Measurements from ENCODE around the gene INPP1.
"Not testable (repeated sequence)": the region's sequence is repeated elsewhere in the genome, so short reads cannot be mapped to it uniquely, and the experiment has no call there.

Gene INPP1

GRCh38 chr2:190355968-190356644 lies 12.7 kb downstream of the INPP1 start:
- TF ChIP-seq CSDC2 (CRISPR knock-in tag; IDR thresholded peaks at IDR 0.05) (no peak), RARB (CRISPR knock-in tag; IDR thresholded peaks at IDR 0.05) (no peak)
- ATAC-seq = no peak

GRCh38 chr2:190357600-190357999 lies 14.2 kb downstream of the INPP1 start:
- TF ChIP-seq OSR1 (CRISPR knock-in tag; IDR thresholded peaks at IDR 0.05) = no peak
- TF ChIP-seq ZFP30 (CRISPR knock-in tag; IDR thresholded peaks at IDR 0.05) = no peak
- no peak for TF ChIP-seq ESRRG (CRISPR knock-in tag; IDR thresholded peaks at IDR 0.05)
- no peak for TF ChIP-seq BACH2 (CRISPR knock-in tag; IDR thresholded peaks at IDR 0.05; ENCODE audit: borderline replicate concordance)
- no peak for TF ChIP-seq CREB5 (CRISPR knock-in tag; IDR thresholded peaks at IDR 0.05; ENCODE audit: low read depth)
- no peak for TF ChIP-seq ZNF565 (CRISPR knock-in tag; conservative IDR thresholded peaks at IDR 0.05; ENCODE audit: low read depth)
- TF ChIP-seq SNAI2 (CRISPR knock-in tag; IDR thresholded peaks at IDR 0.05) = no peak
- TF ChIP-seq ZNF70 (CRISPR knock-in tag; IDR thresholded peaks at IDR 0.05) = no peak
- TF ChIP-seq POU6F1 (CRISPR knock-in tag; IDR thresholded peaks at IDR 0.05; ENCODE audit: borderline replicate concordance, low read depth) = no peak
- TF ChIP-seq TCF4 (CRISPR knock-in tag; IDR thresholded peaks at IDR 0.05; ENCODE audit: borderline replicate concordance) = no peak
- TF ChIP-seq CSDC2 (CRISPR knock-in tag; IDR thresholded peaks at IDR 0.05) = no peak
- no peak for TF ChIP-seq ARNTL (CRISPR knock-in tag; IDR thresholded peaks at IDR 0.05; ENCODE audit: borderline replicate concordance, low read depth)
- TF ChIP-seq PPARA (CRISPR knock-in tag; IDR thresholded peaks at IDR 0.05; ENCODE audit: borderline replicate concordance) = no peak
- no peak for TF ChIP-seq PATZ1 (CRISPR knock-in tag; IDR thresholded peaks at IDR 0.05; ENCODE audit: borderline replicate concordance)
- no peak for TF ChIP-seq ZNF8 (CRISPR knock-in tag; IDR thresholded peaks at IDR 0.05)
- no peak for TF ChIP-seq ZFP3 (CRISPR knock-in tag; IDR thresholded peaks at IDR 0.05)
- TF ChIP-seq TOX (CRISPR knock-in tag; IDR thresholded peaks at IDR 0.05; ENCODE audit: borderline replicate concordance) = no peak
- no peak for TF ChIP-seq ISL1 (CRISPR knock-in tag; IDR thresholded peaks at IDR 0.05)

GRCh38 chr2:190358655-190359448 lies 15.5 kb downstream of the INPP1 start:
- ATAC-seq = not testable (repeated sequence)

More at GRCh38 chr2:190357600-190357999, 14.2 kb downstream of the INPP1 start:
- no peak for ATAC-seq

- no peak for ATAC-seq
These were observed 17.2 kb downstream of the INPP1 start for GRCh38 chr2:190360561-190360960.

More at GRCh38 chr2:190360561-190360960, 17.2 kb downstream of the INPP1 start:
- TF ChIP-seq GLIS3 (CRISPR knock-in tag; IDR thresholded peaks at IDR 0.05) (no peak), TSHZ2 (CRISPR knock-in tag; IDR thresholded peaks at IDR 0.05) (no peak), ZNF70 (CRISPR knock-in tag; IDR thresholded peaks at IDR 0.05) (no peak), ISL1 (CRISPR knock-in tag; IDR thresholded peaks at IDR 0.05) (no peak), RARB (CRISPR knock-in tag; IDR thresholded peaks at IDR 0.05) (no peak), CSRNP3 (CRISPR knock-in tag; IDR thresholded peaks at IDR 0.05) (no peak), POU6F1 (CRISPR knock-in tag; IDR thresholded peaks at IDR 0.05; ENCODE audit: borderline replicate concordance, low read depth) (no peak), PATZ1 (CRISPR knock-in tag; IDR thresholded peaks at IDR 0.05; ENCODE audit: borderline replicate concordance) (no peak), CSDC2 (CRISPR knock-in tag; IDR thresholded peaks at IDR 0.05) (no peak), OSR1 (CRISPR knock-in tag; IDR thresholded peaks at IDR 0.05) (no peak), ZNF8 (CRISPR knock-in tag; IDR thresholded peaks at IDR 0.05) (no peak), ZFP3 (CRISPR knock-in tag; IDR thresholded peaks at IDR 0.05) (no peak)
